Body of pancreas (tissue), 4 donors: ENCODE data around the gene TBK1.

Experiments
- POLR2A ChIP-seq, 3 donors: fragments of 450-650 bp; IDR thresholded peaks; one replicate each; pipeline ENCODE4 v1.6.1; 2016; ENCODE audit warnings: antibody characterized with exemption in 3 of 3, mild to moderate bottlenecking in 2 of 3
- TF ChIP-seq, protein P1 (sequence below), 7 experiments: fragments of 450-650 bp in 4 of 7; fragments of 200-600 bp in 3 of 7; sonication (generic) in 3 of 7; IDR thresholded peaks; one replicate each; pipeline ENCODE4 v1.5.1; 2016 to 2019; ENCODE audit warnings: antibody characterized with exemption in 7 of 7

DNA sequence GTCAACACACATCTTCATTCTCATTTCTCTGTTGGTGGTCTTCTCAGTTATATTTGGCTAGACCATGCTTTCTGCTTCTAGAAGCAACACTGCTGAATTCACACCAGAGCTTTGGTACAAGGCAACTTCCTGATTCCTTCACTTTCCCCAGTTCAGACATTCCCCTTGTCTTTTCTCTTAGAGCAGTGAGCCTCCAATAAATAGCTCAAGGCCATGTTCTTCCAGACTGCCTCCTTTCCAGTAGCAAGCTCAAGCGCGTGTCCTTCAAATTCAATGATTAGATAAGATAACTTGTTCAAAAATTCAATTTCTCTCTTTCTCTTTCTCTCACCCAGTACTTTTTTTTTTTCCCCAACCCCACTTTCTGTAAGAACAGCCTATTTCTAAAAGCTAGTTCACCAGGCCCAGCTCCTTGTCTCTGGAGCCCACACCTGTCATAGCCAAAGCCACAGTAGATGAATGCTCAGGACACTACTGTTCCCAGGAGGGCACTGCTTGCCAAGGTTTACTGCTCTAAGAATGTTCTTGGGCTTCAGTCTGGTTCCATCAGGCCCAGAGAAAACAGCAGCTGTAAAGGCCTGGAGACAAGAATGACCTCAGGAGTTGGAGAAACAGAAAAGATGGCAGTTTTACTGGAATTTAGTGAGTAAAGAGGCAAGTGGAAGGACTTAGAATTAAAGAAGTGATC is 17.7 kb downstream of the TBK1 start:
- TF ChIP-seq, protein P1, sequence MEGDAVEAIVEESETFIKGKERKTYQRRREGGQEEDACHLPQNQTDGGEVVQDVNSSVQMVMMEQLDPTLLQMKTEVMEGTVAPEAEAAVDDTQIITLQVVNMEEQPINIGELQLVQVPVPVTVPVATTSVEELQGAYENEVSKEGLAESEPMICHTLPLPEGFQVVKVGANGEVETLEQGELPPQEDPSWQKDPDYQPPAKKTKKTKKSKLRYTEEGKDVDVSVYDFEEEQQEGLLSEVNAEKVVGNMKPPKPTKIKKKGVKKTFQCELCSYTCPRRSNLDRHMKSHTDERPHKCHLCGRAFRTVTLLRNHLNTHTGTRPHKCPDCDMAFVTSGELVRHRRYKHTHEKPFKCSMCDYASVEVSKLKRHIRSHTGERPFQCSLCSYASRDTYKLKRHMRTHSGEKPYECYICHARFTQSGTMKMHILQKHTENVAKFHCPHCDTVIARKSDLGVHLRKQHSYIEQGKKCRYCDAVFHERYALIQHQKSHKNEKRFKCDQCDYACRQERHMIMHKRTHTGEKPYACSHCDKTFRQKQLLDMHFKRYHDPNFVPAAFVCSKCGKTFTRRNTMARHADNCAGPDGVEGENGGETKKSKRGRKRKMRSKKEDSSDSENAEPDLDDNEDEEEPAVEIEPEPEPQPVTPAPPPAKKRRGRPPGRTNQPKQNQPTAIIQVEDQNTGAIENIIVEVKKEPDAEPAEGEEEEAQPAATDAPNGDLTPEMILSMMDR (IDR thresholded peaks at IDR 0.05) = no peak
- TF ChIP-seq POLR2A (IDR thresholded peaks at IDR 0.05) = no peak
